Ishikawa (cell line): ENCODE results near the gene EREG.

Source experiments
- CEBPB ChIP-seq: IDR thresholded peaks from 2 replicates; pipeline ENCODE4 v1.6.1; 2012
- CREB1 ChIP-seq: IDR thresholded peaks from 2 replicates; pipeline ENCODE4 v1.6.1; 2012; ENCODE audit warnings: low read depth
- EGR1 ChIP-seq: IDR thresholded peaks from 2 replicates; pipeline ENCODE4 v1.6.1; 2012
- EP300 ChIP-seq: IDR thresholded peaks from 2 replicates; pipeline ENCODE4 v1.6.1; 2012; ENCODE audit warnings: borderline replicate concordance
- FOXM1 ChIP-seq: IDR thresholded peaks from 2 replicates; pipeline ENCODE4 v1.6.1; 2012; ENCODE audit warnings: low read depth, borderline replicate concordance
- NFIC ChIP-seq: IDR thresholded peaks from 2 replicates; pipeline ENCODE4 v1.6.1; 2012
- RAD21 ChIP-seq: IDR thresholded peaks from 2 replicates; pipeline ENCODE4 v1.6.1; 2012; ENCODE audit warnings: low read depth
- TAF1 ChIP-seq: IDR thresholded peaks from 2 replicates; pipeline ENCODE4 v1.6.1; 2012; ENCODE audit warnings: low read depth, mild to moderate bottlenecking
- TCF12 ChIP-seq: IDR thresholded peaks from 2 replicates; pipeline ENCODE4 v1.6.1; 2012; ENCODE audit warnings: low read depth
- TEAD4 ChIP-seq: IDR thresholded peaks from 2 replicates; pipeline ENCODE4 v1.6.1; 2012
- YY1 ChIP-seq: IDR thresholded peaks from 2 replicates; pipeline ENCODE4 v1.6.1; 2012; ENCODE audit warnings: low read depth
- ZBTB7A ChIP-seq: IDR thresholded peaks from 2 replicates; pipeline ENCODE4 v1.6.1; 2012; ENCODE audit warnings: low read depth
- TF ChIP-seq, protein P1 (sequence below): IDR thresholded peaks from 2 replicates; pipeline ENCODE4 v1.6.1; 2012; ENCODE audit warnings: low read depth, mild to moderate bottlenecking
- TF ChIP-seq, protein P2 (sequence below): IDR thresholded peaks from 2 replicates; pipeline ENCODE4 v1.6.1; 2012
- TF ChIP-seq, protein P3 (sequence below): IDR thresholded peaks from 2 replicates; pipeline ENCODE4 v1.6.1; 2012

Gene EREG

DNA sequence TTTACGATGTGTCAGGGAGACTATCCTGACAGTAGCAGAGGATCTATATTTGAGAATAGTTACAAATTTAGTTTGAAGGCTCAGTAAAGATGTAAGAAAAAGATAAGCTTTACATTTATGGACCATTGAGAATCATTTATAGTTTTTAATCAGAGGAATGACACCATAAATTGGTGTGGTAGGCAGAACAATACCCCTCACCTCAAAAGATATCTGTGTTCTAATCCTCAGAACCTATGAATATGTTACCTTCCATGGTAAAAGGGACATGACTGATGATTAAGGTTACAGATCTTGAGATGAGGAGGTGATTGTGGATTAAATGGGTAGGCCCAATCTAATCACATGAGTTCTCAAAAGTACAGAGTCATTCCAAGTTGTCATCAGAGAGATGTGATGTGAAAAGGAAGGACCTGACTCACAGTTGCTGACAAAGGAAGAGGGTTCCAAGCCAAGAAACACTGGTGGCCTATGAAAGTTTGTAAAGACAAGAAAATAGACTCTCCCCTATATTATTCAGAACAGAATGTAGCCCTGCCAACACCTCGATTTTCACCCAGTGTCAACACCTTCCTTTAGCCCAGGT lies 27.0 kb downstream of the EREG start:
- TF ChIP-seq CEBPB (no peak), EP300 (no peak), TCF12 (no peak), TAF1 (no peak), YY1 (no peak), TEAD4 (no peak), FOXM1 (no peak), ZBTB7A (no peak), NFIC (no peak), CREB1 (no peak), EGR1 (no peak), RAD21 (no peak)
- TF ChIP-seq, protein P1, sequence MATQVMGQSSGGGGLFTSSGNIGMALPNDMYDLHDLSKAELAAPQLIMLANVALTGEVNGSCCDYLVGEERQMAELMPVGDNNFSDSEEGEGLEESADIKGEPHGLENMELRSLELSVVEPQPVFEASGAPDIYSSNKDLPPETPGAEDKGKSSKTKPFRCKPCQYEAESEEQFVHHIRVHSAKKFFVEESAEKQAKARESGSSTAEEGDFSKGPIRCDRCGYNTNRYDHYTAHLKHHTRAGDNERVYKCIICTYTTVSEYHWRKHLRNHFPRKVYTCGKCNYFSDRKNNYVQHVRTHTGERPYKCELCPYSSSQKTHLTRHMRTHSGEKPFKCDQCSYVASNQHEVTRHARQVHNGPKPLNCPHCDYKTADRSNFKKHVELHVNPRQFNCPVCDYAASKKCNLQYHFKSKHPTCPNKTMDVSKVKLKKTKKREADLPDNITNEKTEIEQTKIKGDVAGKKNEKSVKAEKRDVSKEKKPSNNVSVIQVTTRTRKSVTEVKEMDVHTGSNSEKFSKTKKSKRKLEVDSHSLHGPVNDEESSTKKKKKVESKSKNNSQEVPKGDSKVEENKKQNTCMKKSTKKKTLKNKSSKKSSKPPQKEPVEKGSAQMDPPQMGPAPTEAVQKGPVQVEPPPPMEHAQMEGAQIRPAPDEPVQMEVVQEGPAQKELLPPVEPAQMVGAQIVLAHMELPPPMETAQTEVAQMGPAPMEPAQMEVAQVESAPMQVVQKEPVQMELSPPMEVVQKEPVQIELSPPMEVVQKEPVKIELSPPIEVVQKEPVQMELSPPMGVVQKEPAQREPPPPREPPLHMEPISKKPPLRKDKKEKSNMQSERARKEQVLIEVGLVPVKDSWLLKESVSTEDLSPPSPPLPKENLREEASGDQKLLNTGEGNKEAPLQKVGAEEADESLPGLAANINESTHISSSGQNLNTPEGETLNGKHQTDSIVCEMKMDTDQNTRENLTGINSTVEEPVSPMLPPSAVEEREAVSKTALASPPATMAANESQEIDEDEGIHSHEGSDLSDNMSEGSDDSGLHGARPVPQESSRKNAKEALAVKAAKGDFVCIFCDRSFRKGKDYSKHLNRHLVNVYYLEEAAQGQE = no peak
- TF ChIP-seq, protein P2, sequence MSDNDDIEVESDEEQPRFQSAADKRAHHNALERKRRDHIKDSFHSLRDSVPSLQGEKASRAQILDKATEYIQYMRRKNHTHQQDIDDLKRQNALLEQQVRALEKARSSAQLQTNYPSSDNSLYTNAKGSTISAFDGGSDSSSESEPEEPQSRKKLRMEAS = no peak
- TF ChIP-seq, protein P3, sequence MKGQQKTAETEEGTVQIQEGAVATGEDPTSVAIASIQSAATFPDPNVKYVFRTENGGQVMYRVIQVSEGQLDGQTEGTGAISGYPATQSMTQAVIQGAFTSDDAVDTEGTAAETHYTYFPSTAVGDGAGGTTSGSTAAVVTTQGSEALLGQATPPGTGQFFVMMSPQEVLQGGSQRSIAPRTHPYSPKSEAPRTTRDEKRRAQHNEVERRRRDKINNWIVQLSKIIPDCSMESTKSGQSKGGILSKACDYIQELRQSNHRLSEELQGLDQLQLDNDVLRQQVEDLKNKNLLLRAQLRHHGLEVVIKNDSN = no peak

DNA sequence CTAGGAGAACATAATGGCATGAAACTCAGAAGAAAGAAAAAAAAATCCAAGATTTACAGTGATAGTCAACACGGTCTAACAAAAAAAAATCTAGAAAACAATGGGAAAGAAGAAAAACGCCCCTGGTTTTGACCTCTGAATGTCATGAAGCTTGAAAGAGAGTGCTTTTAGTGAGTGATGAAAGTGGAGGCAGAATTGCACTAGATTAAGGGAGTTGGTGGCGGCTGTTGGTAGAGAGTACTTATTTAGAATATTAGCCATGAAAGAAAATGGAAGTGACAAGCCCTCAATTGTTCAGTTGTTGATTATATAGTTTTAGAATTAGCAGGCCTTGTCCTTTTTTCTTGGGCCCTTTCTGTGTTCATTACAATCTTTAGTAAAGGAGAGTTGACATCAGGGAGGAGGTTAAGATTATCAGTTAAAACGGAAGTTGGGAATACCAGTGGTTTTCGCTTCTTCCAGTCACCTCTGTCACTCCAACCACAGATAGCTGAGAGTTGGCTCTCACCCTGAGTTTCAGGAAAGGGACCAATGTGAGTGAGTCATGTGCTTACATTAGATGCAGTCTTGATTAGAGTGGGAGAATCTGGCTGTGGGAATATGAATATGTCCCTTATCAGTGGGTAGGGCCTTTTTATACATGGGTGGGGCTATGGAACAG lies 29.7 kb downstream of the EREG start:
- TF ChIP-seq ZBTB7A (no peak), RAD21 (no peak), CEBPB (no peak), YY1 (no peak), CREB1 (no peak), EP300 (no peak), NFIC (no peak), FOXM1 (no peak), EGR1 (no peak), TEAD4 (no peak), TAF1 (no peak), TCF12 (no peak)
- TF ChIP-seq, protein P3 = no peak
- TF ChIP-seq, protein P2 = no peak
- TF ChIP-seq, protein P1 = no peak

DNA sequence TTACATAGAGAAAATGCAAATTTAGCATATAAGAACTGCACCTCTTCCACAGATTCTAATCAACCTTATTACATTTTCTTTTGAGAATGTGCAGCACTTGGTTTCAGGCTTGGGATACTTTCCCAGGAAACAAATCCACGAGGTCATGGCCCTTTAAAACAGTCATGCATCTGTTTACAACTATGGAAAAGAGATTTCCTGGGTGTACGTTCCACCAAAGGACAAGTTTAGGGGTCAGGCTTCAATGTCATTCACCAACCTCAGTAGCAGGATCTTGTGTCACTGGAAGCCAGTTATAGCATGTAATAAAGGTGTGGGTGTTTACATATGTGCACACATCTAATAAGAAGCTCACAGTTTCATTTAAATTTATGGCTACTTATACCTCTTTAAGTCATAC lies 30.7 kb downstream of the EREG start:
- TF ChIP-seq ZBTB7A (no peak), YY1 (no peak), EP300 (no peak), CREB1 (no peak)
- TF ChIP-seq, protein P3 = no peak
- TF ChIP-seq, protein P2 = no peak

DNA sequence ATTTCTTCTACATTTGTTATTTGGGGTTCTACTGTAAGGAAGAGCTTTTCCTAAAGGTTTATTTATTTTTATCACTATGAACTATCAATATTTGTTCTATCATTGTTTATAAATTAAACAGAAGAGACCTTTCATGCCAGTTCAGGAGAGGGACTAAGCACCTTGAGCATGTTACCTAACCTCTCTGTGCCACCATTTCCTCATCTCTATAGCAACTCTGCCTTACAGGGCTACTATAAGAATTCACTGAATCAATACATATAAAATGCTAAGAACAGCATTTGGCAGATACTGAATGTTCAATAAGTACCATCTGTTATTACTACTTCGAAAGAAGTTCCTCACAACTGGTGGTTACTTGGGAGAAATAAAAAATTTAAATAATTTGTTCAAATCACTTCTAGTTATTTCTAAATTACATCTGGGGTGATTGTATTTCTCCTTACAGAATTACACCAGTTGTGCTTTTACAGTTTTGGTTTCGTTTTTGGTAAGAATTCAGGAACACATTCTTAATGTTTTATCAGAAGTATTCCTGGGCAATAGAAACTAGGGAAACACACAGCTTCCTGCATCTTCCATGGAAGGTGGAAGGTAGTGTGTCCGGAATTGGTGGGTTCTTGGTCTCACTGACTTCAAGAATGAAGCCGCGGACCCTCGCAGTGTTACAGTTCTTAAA lies 32.9 kb downstream of the EREG start:
- TF ChIP-seq TCF12 (no peak), TAF1 (no peak), RAD21 (no peak), NFIC (no peak), YY1 (no peak), ZBTB7A (no peak), TEAD4 (no peak), CEBPB (no peak), EGR1 (no peak), CREB1 (no peak), EP300 (no peak), FOXM1 (no peak)
- TF ChIP-seq, protein P2 = no peak
- TF ChIP-seq, protein P1 = no peak
- TF ChIP-seq, protein P3 = no peak
